KMS-11 (cell line): ENCODE measurements around the gene SP100.

Experiments used
- H2AFZ ChIP-seq: fragments of 200-600 bp; sonication (generic); 2 replicates; pipeline ENCODE4 v1.6.1; 2016; ENCODE audit warnings: antibody characterized with exemption, mixed run types, low read depth
- H3K27ac ChIP-seq: fragments of 200-600 bp; sonication (generic); 2 replicates; pipeline ENCODE4 v1.6.1; 2016; ENCODE audit warnings: mild to moderate bottlenecking, mixed run types
- H3K27me3 ChIP-seq: fragments of 200-600 bp; sonication (generic); 2 replicates; pipeline ENCODE4 v1.6.1; 2017; ENCODE audit warnings: mild to moderate bottlenecking, low read depth, mixed run types, moderate library complexity; ENCODE audit not compliant: insufficient read depth
- H3K36me3 ChIP-seq: fragments of 200-600 bp; sonication (generic); 2 replicates; pipeline ENCODE4 v1.6.1; 2017; ENCODE audit warnings: mild to moderate bottlenecking, mixed run types; ENCODE audit not compliant: insufficient read depth
- H3K4me1 ChIP-seq: fragments of 200-600 bp; sonication (generic); 2 replicates; pipeline ENCODE4 v1.6.1; 2016; ENCODE audit warnings: mild to moderate bottlenecking, low read depth, mixed run types; ENCODE audit not compliant: poor library complexity, severe bottlenecking
- H3K4me2 ChIP-seq: fragments of 200-600 bp; sonication (generic); 2 replicates; pipeline ENCODE4 v1.7.0; 2016; ENCODE audit warnings: mild to moderate bottlenecking, mixed run types
- H3K4me3 ChIP-seq: fragments of 200-600 bp; sonication (generic); IDR thresholded peaks from 2 replicates; pipeline ENCODE4 v1.6.1; 2017; ENCODE audit warnings: low read depth, low read length, mixed read lengths; ENCODE audit not compliant: insufficient read depth
- H3K79me2 ChIP-seq: fragments of 200-600 bp; sonication (generic); 2 replicates; pipeline ENCODE4 v1.6.1; 2016; ENCODE audit warnings: low read depth, mixed run types; ENCODE audit not compliant: insufficient read depth
- H3K9ac ChIP-seq: fragments of 200-600 bp; sonication (generic); 2 replicates; pipeline ENCODE4 v1.6.1; 2016; ENCODE audit warnings: mild to moderate bottlenecking, mixed run types
- H4K20me1 ChIP-seq: fragments of 200-600 bp; sonication (generic); 2 replicates; pipeline ENCODE4 v1.6.1; 2016; ENCODE audit warnings: mild to moderate bottlenecking, mixed run types; ENCODE audit not compliant: insufficient read depth
- CTCF ChIP-seq: fragments of 200-600 bp; sonication (generic); conservative IDR thresholded peaks from 2 replicates; pipeline ENCODE4 v1.6.1; 2017; ENCODE audit warnings: low read depth, mild to moderate bottlenecking, antibody characterized with exemption, low read length, moderate library complexity, mixed read lengths

Gene SP100

GRCh38 chr2:230447036-230447435 lies 31.0 kb downstream of the SP100 start:
- H3K36me3 ChIP-seq = no peaks in the 10 kb centered on the region
- TF ChIP-seq CTCF = no peak
- H3K4me2 ChIP-seq = peak overlapping the region; percentile 77; the same call in 1 of the 2 replicates

GRCh38 chr2:230447455-230448451 lies 31.8 kb downstream of the SP100 start:
- Histone ChIP-seq H2AFZ (peak overlapping the region; percentile 12; the same call in 1 of the 2 replicates), H3K9ac (peak overlapping the region; percentile 33), H3K79me2 (no peaks in the 10 kb centered on the region), H3K4me1 (peaks cover 77% of the 10 kb centered on the region), H3K27ac (peak overlapping the region; percentile 78), H3K4me2 (peak overlapping the region; percentile 77), H3K4me3 (no peak overlapping the region), H4K20me1 (no peaks in the 10 kb centered on the region), H3K27me3 (no peaks in the 10 kb centered on the region), H3K36me3 (no peaks in the 10 kb centered on the region)
- TF ChIP-seq CTCF = no peak

More at GRCh38 chr2:230447036-230447435, 31.0 kb downstream of the SP100 start:
- H3K4me3 ChIP-seq = no peak overlapping the region
- peaks cover 84% of the 10 kb centered on the region for H3K4me1 ChIP-seq
- H2AFZ ChIP-seq = no peak overlapping the region
- peak overlapping the region; percentile 78; the same call in 1 of the 2 replicates for H3K27ac ChIP-seq
- H4K20me1 ChIP-seq = no peaks in the 10 kb centered on the region
- no peaks in the 10 kb centered on the region for H3K27me3 ChIP-seq
- H3K79me2 ChIP-seq = peaks cover 1% of the 10 kb centered on the region; the same call in 1 of the 2 replicates
- peak overlapping the region; percentile 33; the same call in 1 of the 2 replicates for H3K9ac ChIP-seq

DNA sequence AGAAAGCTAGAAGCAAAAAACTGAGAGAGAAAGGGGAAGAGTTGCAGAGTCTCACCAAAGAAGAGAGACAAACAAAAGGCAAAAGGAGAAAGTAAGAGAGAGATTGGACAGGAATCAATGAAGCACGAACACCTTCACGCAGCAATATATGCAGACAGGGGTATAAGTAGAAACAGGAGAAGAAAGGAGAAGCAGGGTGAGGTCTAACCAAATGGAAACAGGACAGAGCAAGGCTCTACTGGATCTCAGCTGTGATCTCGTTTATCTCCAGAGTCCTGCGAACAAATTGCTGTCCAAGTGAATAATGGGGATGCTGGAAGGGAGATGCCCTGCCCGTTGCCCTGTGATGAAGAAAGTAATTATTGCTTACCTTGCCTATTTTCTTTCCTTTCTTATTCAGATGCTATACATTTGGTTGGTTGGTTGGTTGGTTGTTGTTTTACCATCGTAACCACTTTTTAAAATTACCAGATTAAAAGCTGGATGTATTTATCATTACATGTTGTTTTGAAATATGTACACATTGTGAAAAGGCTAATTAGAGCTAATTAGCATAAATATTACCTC lies 34.0 kb downstream of the SP100 start:
- Histone ChIP-seq H4K20me1 (no peaks in the 10 kb centered on the region), H3K27ac (no peak overlapping the region), H3K27me3 (no peaks in the 10 kb centered on the region), H2AFZ (no peak overlapping the region), H3K9ac (no peak overlapping the region), H3K4me2 (0 out of 2 replicates have a peak overlapping the region, but pooled peaks have one; percentile 77), H3K4me3 (no peak overlapping the region), H3K4me1 (peaks cover 55% of the 10 kb centered on the region), H3K36me3 (no peaks in the 10 kb centered on the region), H3K79me2 (no peaks in the 10 kb centered on the region)
- no peak for TF ChIP-seq CTCF

- no peaks in the 10 kb centered on the region for H3K27me3 ChIP-seq
- H3K27ac ChIP-seq = no peak overlapping the region
- H3K79me2 ChIP-seq = no peaks in the 10 kb centered on the region
- H3K4me2 ChIP-seq = no peak overlapping the region
- no peaks in the 10 kb centered on the region for H3K36me3 ChIP-seq
- peaks cover 25% of the 10 kb centered on the region for H3K4me1 ChIP-seq
- H4K20me1 ChIP-seq = no peaks in the 10 kb centered on the region
- no peak overlapping the region for H2AFZ ChIP-seq
- H3K9ac ChIP-seq = no peak overlapping the region
- TF ChIP-seq CTCF = no peak
- H3K4me3 ChIP-seq = no peak overlapping the region
Observed at GRCh38 chr2:230453006-230453405, 37.0 kb downstream of the SP100 start.
